ENCODE results near the gene MON1B.
"Not testable (repeated sequence)": the region's sequence is repeated elsewhere in the genome, so short reads cannot be mapped to it uniquely, and the experiment has no call there.

The MON1B gene

DNA sequence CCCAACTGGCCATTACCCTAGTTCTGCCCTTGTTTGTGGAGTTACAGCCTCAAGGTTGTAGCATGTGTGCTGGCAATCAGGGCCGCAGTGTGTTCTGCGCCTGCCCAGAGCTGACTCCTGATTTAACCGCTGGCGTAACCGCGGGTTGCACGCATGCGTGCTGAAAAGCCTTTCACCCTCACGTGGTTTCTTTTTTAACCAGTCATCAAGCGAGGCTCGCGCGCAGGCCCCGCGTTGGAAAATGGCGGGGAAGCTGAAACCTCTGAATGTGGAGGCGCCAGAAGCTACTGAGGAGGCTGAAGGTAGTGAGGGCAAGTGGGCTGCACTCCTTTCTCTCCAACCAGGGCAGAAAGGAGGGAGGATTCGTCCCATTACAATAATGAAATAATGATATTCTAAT is 8.2 kb downstream of the MON1B start, which contains the start of gene SYCE1L:
Gene SYCE1L, plus strand, starts transcription at position 198 of the 400 bp plus-strand sequence. Its CDS starts 44 bp downstream, at position 242.
- DNase-seq, result no peak

- no peak for DNase-seq
Measured at GRCh38 chr16:77206533-77206932, 15.5 kb downstream of the MON1B start.

- no peak for DNase-seq
Measured at GRCh38 chr16:77207030-77207429, 16.0 kb downstream of the MON1B start.

DNA sequence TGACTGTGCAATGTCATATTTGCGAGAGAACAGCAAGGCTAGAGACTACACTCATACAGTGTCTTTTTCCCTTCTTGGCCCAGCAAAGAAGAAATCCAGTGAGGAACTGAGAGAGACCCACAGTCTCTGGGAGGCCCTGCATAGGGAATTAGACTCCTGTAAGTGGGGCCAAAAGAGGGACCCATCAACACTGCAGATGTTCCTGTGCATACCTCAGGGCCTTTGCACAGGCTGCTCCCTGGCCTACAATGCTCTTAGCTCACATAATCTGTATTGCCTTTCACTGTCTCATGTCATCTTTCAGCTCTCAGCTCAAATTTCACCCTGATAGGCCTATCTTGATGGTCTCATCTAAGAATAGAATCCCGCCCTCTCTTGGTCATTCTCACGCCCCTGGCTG is 17.4 kb downstream of the MON1B start:
- DNase-seq, result no peak

- DNase-seq, result peak; percentile 16 to 29
Measured at GRCh38 chr16:77211880-77212740, 21.1 kb downstream of the MON1B start.

- DNase-seq, result peak; percentile 35 to 60
Measured at GRCh38 chr16:77212741-77213541, 22.0 kb downstream of the MON1B start.

DNA sequence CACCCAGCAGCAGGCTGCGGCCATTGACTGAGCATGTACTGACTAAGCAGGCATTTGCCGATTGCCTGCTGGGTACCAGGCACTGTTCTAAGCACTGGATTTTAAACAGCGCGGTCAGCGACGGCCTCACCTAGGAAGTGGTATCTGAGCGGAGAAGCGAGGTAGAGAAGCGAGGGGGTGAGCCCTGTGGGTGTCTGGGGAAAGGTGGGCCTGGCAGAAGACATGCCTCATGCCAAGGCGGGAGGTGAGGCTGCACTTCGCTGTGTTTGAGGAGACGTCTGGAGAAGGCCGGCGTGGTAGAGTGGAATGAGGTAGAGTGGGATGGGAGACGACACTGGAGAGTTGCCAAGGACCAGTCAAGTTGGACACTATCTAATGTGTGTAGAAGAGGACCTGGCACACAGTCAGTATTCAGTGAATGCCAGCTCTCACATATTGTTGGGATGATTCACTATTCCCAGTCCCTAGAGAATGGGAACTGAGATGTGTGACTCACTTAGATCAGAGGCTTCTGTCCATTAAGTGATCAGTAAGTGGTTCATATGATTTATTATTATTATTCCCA is 22.6 kb downstream of the MON1B start:
- peak in 1 of 2 donors; percentile 9 for DNase-seq

DNA sequence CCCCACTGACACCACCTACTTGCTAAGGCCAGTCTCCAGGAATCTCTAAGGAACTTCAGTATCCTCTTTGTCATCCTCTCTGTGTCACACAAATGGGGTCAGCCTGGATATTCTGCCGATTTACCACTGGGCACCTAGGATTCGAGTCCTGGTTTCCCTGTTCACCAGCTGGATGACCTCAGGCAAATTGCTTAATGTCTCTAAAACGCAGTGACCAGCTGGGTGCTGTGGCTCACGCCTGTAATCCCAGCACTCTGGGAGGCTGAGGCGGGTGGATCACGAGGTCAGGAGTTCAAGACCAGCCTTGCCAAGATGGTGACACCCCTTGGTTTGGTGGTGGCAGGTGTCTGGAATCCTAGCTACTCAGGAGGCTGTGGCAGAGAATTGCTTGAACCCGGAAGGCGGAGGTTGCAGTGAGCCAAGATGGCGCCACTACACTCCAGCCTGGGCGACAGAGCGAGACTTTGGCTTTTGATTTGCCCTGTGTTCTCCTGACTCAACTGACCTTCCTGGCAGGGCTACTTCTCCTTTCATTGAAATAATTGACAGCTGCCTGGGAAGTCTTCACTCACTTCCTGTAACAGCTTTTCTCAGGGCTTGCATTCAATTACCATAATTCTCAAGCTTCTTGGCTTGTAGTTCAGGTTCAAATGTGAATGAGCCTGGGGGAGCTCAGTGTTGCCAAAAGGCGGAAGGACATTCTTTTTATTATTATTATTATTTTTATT is 23.6 kb downstream of the MON1B start:
- DNase-seq, result no peak

DNA sequence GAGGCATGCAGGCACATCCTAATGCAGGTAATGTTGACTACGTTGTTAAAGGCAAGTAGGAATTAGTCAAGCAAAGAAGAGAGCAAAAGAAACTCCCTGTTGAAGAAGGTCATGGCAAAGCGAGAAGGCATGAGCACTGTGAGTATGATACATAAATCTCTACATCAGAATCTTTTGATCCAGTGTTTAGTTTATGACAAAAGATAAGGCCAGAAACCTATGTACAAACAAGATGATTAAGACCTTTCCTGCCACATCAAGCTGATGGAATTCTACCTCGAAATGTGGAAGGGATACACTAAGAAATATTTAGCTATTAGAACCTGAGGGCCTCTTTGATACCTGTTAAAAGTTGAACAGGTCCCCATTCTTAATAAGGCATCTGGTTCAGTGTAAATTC is 28.4 kb downstream of the MON1B start:
- DNase-seq, result no peak

DNA sequence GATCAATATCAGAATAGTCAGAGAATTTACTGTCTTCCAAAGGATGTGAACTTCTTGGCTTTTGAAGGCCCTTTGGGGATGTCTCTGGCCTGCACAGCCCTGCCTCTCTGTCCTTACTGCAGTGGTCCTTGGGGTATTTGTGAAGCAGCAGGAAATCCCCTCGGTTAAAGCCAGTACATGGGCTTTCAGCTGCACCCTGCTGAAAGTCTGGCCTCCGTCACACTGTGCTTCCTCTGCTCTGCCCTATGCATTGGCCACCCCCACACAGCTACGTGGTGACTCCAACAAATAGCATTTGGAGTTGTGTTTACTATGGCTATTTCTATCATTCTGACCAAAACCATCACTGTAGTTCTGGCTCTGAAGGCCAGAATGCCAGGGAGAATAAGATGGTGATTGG is 29.4 kb downstream of the MON1B start:
- no peak for DNase-seq

- DNase-seq, result peak in 1 of 2 donors; percentile 33
Measured at GRCh38 chr16:77221482-77221881, 30.5 kb downstream of the MON1B start.

GRCh38 chr16:77223184-77223583 is 32.2 kb downstream of the MON1B start:
- DNase-seq, result peak in 1 of 2 donors; percentile 28

- no peak for DNase-seq
Measured at GRCh38 chr16:77225182-77225581, 34.2 kb downstream of the MON1B start.

DNA sequence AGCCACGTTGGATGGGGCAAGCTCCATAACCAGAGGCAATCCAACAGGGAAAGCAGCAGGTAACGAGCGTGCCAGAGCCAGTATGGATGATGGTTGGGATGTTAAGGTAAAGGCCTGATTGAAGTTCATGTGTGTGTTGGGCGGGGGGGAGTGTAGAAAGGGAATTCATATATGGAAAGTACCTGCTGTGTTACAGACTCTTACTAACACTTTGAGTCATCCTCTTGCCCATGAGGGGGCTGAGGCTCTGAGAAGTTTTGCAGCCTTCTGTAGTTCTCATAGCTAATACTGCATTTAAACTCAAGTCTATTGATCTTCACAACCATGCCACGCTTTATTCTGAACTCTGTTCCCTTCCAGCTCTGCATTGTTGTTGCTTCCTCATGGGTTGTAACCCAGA is 36.8 kb downstream of the MON1B start:
- DNase-seq, result no peak

GRCh38 chr16:77231047-77231446 is 40.1 kb downstream of the MON1B start:
- no peak for DNase-seq

- no peak for DNase-seq
Measured at GRCh38 chr16:77233799-77234519, 43.0 kb downstream of the MON1B start.

DNA sequence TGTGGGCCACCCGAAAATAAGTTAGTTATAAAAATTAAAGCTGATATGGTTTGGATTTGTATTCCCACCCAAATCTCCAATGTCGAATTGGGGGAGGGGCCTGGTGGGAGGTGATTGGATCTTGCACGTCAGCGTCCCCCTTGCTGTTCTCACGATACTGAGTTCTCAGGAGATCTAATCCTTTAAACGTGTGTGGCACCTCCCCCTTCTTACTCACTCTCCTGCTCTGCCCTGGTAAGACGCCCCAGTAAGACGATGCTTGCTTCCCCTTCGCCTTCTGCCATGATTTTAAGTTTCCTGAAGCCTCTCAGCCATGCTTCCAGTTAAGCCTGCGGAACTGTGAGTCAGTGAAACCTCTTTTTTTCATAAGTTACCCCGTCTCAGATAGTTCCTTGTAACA is 43.6 kb downstream of the MON1B start:
- no peak for DNase-seq

- DNase-seq, result peak; percentile 68 to 96
Measured at GRCh38 chr16:77236063-77236511, 45.1 kb downstream of the MON1B start.

GRCh38 chr16:77238593-77238992 is 47.6 kb downstream of the MON1B start:
- no peak for DNase-seq

- not testable (repeated sequence) for DNase-seq
Measured at GRCh38 chr16:77242471-77242870, 51.5 kb downstream of the MON1B start.

DNA sequence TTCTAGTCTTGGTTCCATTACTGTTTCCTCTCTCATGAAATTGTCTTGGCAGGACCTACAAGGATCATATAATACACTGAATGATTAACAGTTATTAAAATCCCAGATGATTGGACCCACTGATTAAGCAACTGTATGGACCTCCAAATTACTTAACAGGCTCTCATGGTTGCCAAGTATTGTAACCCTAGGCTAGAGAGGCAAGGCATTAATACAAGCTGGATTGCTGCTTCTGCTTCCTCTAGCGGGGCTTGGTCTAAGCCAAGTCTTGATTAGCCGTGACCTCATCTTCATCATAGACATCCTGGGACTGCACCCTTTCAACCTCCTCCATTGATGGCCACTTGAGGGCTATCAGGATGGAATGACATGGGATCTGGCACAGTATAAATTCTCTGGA is 55.2 kb downstream of the MON1B start:
- DNase-seq, result no peak

- no peak for DNase-seq
Measured at GRCh38 chr16:77250400-77250799, 59.4 kb downstream of the MON1B start.
